Transverse colon (tissue), 4 donors: ENCODE results near the gene BTN3A1. TPM values are rescaled to one million over a fixed set of nuclear protein-coding genes. Genes with fewer than 3 reads are reported as not detected.
"Not testable (repeated sequence)": the region's sequence is repeated elsewhere in the genome, so short reads cannot be mapped to it uniquely, and the experiment has no call there.

ENCODE experiments used
- DNase-seq: peaks from one replicate; pipeline ENCODE4 v3.0.0-alpha.2; 2019
- H3K27ac ChIP-seq, 4 donors: fragments of 200-600 bp; sonication (generic); 2 replicates each; pipeline ENCODE4 v1.5.1; 2016 to 2018; ENCODE audit warnings: inconsistent platforms in 4 of 4
- H3K27me3 ChIP-seq: fragments of 200-600 bp; sonication (generic); 2 replicates; pipeline ENCODE4 v1.5.1; 2017; ENCODE audit warnings: inconsistent platforms
- H3K36me3 ChIP-seq, 4 donors: fragments of 200-600 bp; sonication (generic); 2 replicates each; pipeline ENCODE4 v1.5.1; 2017 to 2019; ENCODE audit warnings: inconsistent platforms in 4 of 4
- H3K4me1 ChIP-seq, 4 donors: fragments of 200-600 bp; sonication (generic); 2 replicates each; pipeline ENCODE4 v1.5.1; 2017 to 2020; ENCODE audit warnings: inconsistent platforms in 4 of 4
- H3K4me3 ChIP-seq, 4 donors: fragments of 200-600 bp; sonication (generic); 1 replicate in 1 of 4; 2 replicates in 3 of 4; pipeline versions ENCODE4 v1.5.1 to v1.6.1; 2017 to 2019; ENCODE audit warnings: inconsistent platforms in 4 of 4
- H3K9me3 ChIP-seq, 2 donors: fragments of 200-600 bp; sonication (generic); 2 replicates each; pipeline ENCODE4 v1.5.1; 2017 to 2019; ENCODE audit warnings: inconsistent platforms in 2 of 2
- CTCF ChIP-seq, 5 experiments: fragments of 200-600 bp in 3 of 5; fragments of 450-650 bp in 2 of 5; sonication (generic) in 3 of 5; IDR thresholded peaks; 1 replicate in 2 of 5; 2 replicates in 3 of 5; pipeline ENCODE4 v1.5.1; 2016 to 2017; ENCODE audit warnings: antibody characterized with exemption in 5 of 5, inconsistent platforms in 3 of 5, mild to moderate bottlenecking in 2 of 5, moderate library complexity in 1 of 5
- EP300 ChIP-seq: sonication (generic); formaldehyde crosslinking; IDR thresholded peaks from one replicate; pipeline ENCODE4 v1.6.1; 2017; ENCODE audit warnings: antibody characterized with exemption, low read depth
- POLR2A ChIP-seq: fragments of 450-650 bp; IDR thresholded peaks from one replicate; pipeline ENCODE4 v1.6.1; 2016; ENCODE audit warnings: antibody characterized with exemption, mild to moderate bottlenecking, moderate library complexity
- POLR2AphosphoS5 ChIP-seq, 3 donors: sonication (generic); formaldehyde crosslinking; IDR thresholded peaks; one replicate each; pipeline ENCODE4 v1.6.1; 2016; ENCODE audit warnings: antibody characterized with exemption in 3 of 3
- WGBS, 2 donors: methylation state at CpG; one replicate each; pipeline ENCODE4 v1.1.5; 2018; ENCODE audit warnings: low coverage in 1 of 2; 5-methylcytosine and 5-hydroxymethylcytosine counted together
- in situ Hi-C, 4 donors: fragments of 200-750 bp; cut with MboI; loops; one replicate each; pipeline versions ENCODE4 v1.15.0 to v1.15.1; 2017; ENCODE audit warnings: low sequenced_read_pairs in 3 of 4, low pct_ligation_motif_present in 1 of 4, low pct_unique_long_range_greater_than_20kb in 1 of 4
- intact Hi-C: fragments of 100-400 bp; cut with DNase I; formaldehyde crosslinking; loops from one replicate; pipeline ENCODE4 v1.15.1; 2023; ENCODE audit warnings: low total_unique reads
- total RNA-seq, 4 donors: library from RNA; depleted of rRNA; stranded (reverse); fragments of >200 nt; gene quantifications; one replicate each; pipeline ENCODE4 v1.1.0, GENCODE V29; 2016

Gene BTN3A1
- total RNA-seq, 4 donors from 2014 or later = 15.7 to 43.2 (median 20.4) TPM

- peak overlapping the region in 1 of 4 donors; percentile 65 for H3K4me3 ChIP-seq
- H3K27me3 ChIP-seq = no peaks in the 10 kb centered on the region
- intact Hi-C loops (no loop called here), in situ Hi-C loops (loop anchor here in 1 of 4 donors (25.0 kb wide), 1 partner anchor 96 kb away; the partner anchor contains the start of gene BTN2A1)
- H3K27ac ChIP-seq = peak overlapping the region in 2 of 4 donors; percentile 88 to 96
- TF ChIP-seq POLR2AphosphoS5 (IDR thresholded peaks at IDR 0.05) (no peak), POLR2A (no peak)
- peaks cover 6 to 28% (median 15%) of the 10 kb centered on the region in 4 donors for H3K4me1 ChIP-seq
- DNase-seq = no peak
- no peaks in the 10 kb centered on the region for H3K9me3 ChIP-seq
- WGBS, 2 donors = 40 to 48% methylated on average over 1 of the region's 1 CpG
- peaks cover 0 to 7% (median under 1%) of the 10 kb centered on the region in 4 donors for H3K36me3 ChIP-seq
These were observed 35.6 kb upstream of the BTN3A1 start for GRCh38 chr6:26366504-26366903.

- Histone ChIP-seq H3K27me3 (no peaks in the 10 kb centered on the region), H3K36me3 (peaks cover 0 to 7% (median under 1%) of the 10 kb centered on the region in 4 donors), H3K4me1 (peaks cover 6 to 28% (median 15%) of the 10 kb centered on the region in 4 donors), H3K9me3 (no peaks in the 10 kb centered on the region), H3K27ac (peak overlapping the region in 1 of 4 donors; percentile 88), H3K4me3 (no peak overlapping the region)
- intact Hi-C loops = no loop called here
- in situ Hi-C loops = loop anchor here in 1 of 4 donors (25.0 kb wide), 1 partner anchor 95 kb away; the partner anchor contains the start of gene BTN2A1
- TF ChIP-seq EP300 = no peak
- TF ChIP-seq POLR2AphosphoS5 (IDR thresholded peaks at IDR 0.05) = no peak
- no peak for TF ChIP-seq POLR2A
- TF ChIP-seq CTCF (IDR thresholded peaks at IDR 0.05) = no peak
- DNase-seq = no peak
- 66 to 80% methylated on average over 2 to 3 of the region's 3 CpGs for WGBS, 2 donors
These were observed 35.0 kb upstream of the BTN3A1 start for GRCh38 chr6:26367114-26367513.

GRCh38 chr6:26371813-26372212 lies 30.3 kb upstream of the BTN3A1 start:
- H3K4me1 ChIP-seq, intact Hi-C loops, H3K4me3 ChIP-seq, H3K27me3 ChIP-seq, H3K9me3 ChIP-seq, DNase-seq, H3K27ac ChIP-seq: not testable (repeated sequence)
- 50 to 78% methylated on average over 1 to 4 of the region's 4 CpGs for WGBS, 2 donors
- H3K36me3 ChIP-seq = peaks cover 0 to 23% (median 4%) of the 10 kb centered on the region in 4 donors
- in situ Hi-C loops = loop anchor here in 1 of 4 donors (25.0 kb wide), 1 partner anchor 90 kb away; the partner anchor contains the start of gene BTN2A1

GRCh38 chr6:26372308-26373144 lies 29.5 kb upstream of the BTN3A1 start:
- H3K27me3 ChIP-seq = no peaks in the 10 kb centered on the region

More at GRCh38 chr6:26372308-26373144, 29.5 kb upstream of the BTN3A1 start:
- no peak overlapping the region for H3K4me3 ChIP-seq
- H3K36me3 ChIP-seq = peaks cover 0 to 23% (median 4%) of the 10 kb centered on the region in 4 donors
- intact Hi-C loops (no loop called here), in situ Hi-C loops (loop anchor here in 1 of 4 donors (25.0 kb wide), 1 partner anchor 90 kb away; the partner anchor contains the start of gene BTN2A1)
- no peak for TF ChIP-seq POLR2A
- TF ChIP-seq POLR2AphosphoS5 (IDR thresholded peaks at IDR 0.05) = no peak
- TF ChIP-seq EP300 = no peak
- no peak for TF ChIP-seq CTCF (IDR thresholded peaks at IDR 0.05)
- no peak overlapping the region for H3K27ac ChIP-seq
- H3K9me3 ChIP-seq = no peaks in the 10 kb centered on the region
- DNase-seq = no peak
- WGBS, 2 donors = 96 to 100% methylated on average over 2 to 12 of the region's 12 CpGs
- H3K4me1 ChIP-seq = no peaks in the 10 kb centered on the region
